Measurements from ENCODE around the gene PEX7.

DNA sequence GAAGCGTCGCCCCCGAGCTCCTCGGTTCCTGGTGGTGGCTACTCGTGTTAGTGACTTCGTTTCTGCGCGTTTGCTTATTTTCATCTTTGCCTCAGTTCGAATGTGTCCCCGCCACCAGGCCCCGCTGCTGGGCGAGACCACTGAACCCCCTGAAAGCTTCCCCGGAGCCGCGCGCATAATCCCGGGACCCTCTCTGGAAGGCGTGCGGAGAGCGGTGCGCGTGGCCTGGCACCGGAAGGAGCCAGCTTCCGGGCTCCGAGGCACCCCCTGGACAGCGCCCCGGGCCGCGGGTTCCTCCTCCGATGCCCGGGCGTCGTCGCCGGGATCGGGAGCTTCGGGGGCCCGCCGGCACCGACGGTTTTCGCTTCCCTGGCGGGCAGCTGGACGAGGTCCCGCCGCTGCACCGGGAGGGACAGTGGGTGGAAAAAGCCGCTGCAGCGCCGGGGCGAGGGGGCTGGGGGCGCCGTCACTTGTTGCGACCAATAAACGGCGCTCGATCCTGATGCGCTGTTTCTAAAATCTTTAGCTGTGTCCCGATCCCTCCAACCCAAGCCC lies 99.1 kb downstream of the PEX7 start:
- TF ChIP-seq, protein P1, sequence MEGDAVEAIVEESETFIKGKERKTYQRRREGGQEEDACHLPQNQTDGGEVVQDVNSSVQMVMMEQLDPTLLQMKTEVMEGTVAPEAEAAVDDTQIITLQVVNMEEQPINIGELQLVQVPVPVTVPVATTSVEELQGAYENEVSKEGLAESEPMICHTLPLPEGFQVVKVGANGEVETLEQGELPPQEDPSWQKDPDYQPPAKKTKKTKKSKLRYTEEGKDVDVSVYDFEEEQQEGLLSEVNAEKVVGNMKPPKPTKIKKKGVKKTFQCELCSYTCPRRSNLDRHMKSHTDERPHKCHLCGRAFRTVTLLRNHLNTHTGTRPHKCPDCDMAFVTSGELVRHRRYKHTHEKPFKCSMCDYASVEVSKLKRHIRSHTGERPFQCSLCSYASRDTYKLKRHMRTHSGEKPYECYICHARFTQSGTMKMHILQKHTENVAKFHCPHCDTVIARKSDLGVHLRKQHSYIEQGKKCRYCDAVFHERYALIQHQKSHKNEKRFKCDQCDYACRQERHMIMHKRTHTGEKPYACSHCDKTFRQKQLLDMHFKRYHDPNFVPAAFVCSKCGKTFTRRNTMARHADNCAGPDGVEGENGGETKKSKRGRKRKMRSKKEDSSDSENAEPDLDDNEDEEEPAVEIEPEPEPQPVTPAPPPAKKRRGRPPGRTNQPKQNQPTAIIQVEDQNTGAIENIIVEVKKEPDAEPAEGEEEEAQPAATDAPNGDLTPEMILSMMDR (conservative IDR thresholded peaks at IDR 0.05), result no peak
- no peak for TF ChIP-seq ZFX (IDR thresholded peaks at IDR 0.05)

Data from C4-2B (cell line).